K562 (cell line): ENCODE measurements around the gene DLGAP3. TPM values are rescaled to one million over a fixed set of nuclear protein-coding genes. Genes with fewer than 3 reads are reported as not detected.

ENCODE experiments used
- E2F3 ChIP-seq: fragments of 250-450 bp; sonication (Bioruptor Pico); IDR thresholded peaks from 2 replicates; pipeline ENCODE4 v1.4.0; 2020; ENCODE audit warnings: mild to moderate bottlenecking
- FOXA3 ChIP-seq, 2 experiments: fragments of 450-650 bp in 1 of 2; sonication (generic) in 1 of 2; formaldehyde crosslinking; IDR thresholded peaks in 1 of 2; conservative IDR thresholded peaks in 1 of 2; 2 replicates each; pipeline versions ENCODE4 v1.4.0 to v1.8.0; 2020 to 2022; ENCODE audit warnings: mild to moderate bottlenecking in 2 of 2, missing genetic modification reagents in 1 of 2
- ILK ChIP-seq: fragments of 450-650 bp; IDR thresholded peaks from 2 replicates; pipeline ENCODE4 v1.6.1; 2016; ENCODE audit warnings: missing genetic modification characterization, low read depth, mild to moderate bottlenecking, missing compliant biosample characterization, moderate library complexity, borderline replicate concordance
- JUN ChIP-seq, 2 experiments: sonication (generic) in 1 of 2; formaldehyde crosslinking in 1 of 2; IDR thresholded peaks; 2 replicates each; pipeline versions ENCODE4 v1.6.1 to v1.8.0; 2012 to 2022; ENCODE audit warnings: borderline replicate concordance in 2 of 2, mild to moderate bottlenecking in 2 of 2, improper control_type of control experiment in 1 of 2, low read depth in 1 of 2, low read length in 1 of 2, missing genetic modification reagents in 1 of 2
- KDM5B ChIP-seq: fragments of 200-600 bp; sonication (generic); IDR thresholded peaks from 2 replicates; pipeline ENCODE4 v1.6.1; 2012; ENCODE audit warnings: low read depth, mild to moderate bottlenecking, moderate library complexity, low read length, control low read depth, inconsistent platforms; ENCODE audit not compliant: insufficient replicate concordance
- MXI1 ChIP-seq: IDR thresholded peaks from 2 replicates; pipeline ENCODE4 v1.6.1; 2011; ENCODE audit warnings: low read depth, mild to moderate bottlenecking, improper control_type of control experiment, low read length
- PTTG1 ChIP-seq: fragments of 450-650 bp; IDR thresholded peaks from 2 replicates; pipeline ENCODE4 v1.6.1; 2016; ENCODE audit warnings: low read depth, mild to moderate bottlenecking, missing genetic modification characterization, missing compliant biosample characterization
- SMARCC2 ChIP-seq: fragments of 450-650 bp; IDR thresholded peaks from 2 replicates; pipeline ENCODE4 v1.6.1; 2017; ENCODE audit warnings: antibody characterized with exemption, moderate library complexity, mild to moderate bottlenecking, low read depth
- STAT5A ChIP-seq: IDR thresholded peaks from 2 replicates; pipeline ENCODE4 v1.6.1; 2012; ENCODE audit warnings: low read length, inconsistent platforms, borderline replicate concordance
- TARDBP ChIP-seq: fragments of 450-650 bp; IDR thresholded peaks from 2 replicates; pipeline ENCODE4 v1.6.1; 2016
- TBP ChIP-seq: optimal IDR thresholded peaks from 2 replicates; pipeline ENCODE3; 2011; ENCODE audit warnings: low read depth, low read length, improper control_type of control experiment
- TCFL5 ChIP-seq: fragments of 250-450 bp; sonication (Bioruptor Pico); conservative IDR thresholded peaks from 2 replicates; pipeline ENCODE4 v1.6.1; 2021; ENCODE audit warnings: mild to moderate bottlenecking, moderate library complexity, matching md5 sums
- TOE1 ChIP-seq, 2 experiments: fragments of 450-650 bp in 1 of 2; sonication (generic) in 1 of 2; formaldehyde crosslinking in 1 of 2; IDR thresholded peaks; 2 replicates each; pipeline versions ENCODE4 v1.7.1 to v1.8.0; 2016 to 2022; ENCODE audit warnings: borderline replicate concordance in 2 of 2, mild to moderate bottlenecking in 2 of 2, antibody characterized with exemption in 1 of 2, inconsistent platforms in 1 of 2, low read depth in 1 of 2, missing genetic modification reagents in 1 of 2, moderate library complexity in 1 of 2
- ZNF41 ChIP-seq: fragments of 250-450 bp; sonication (Bioruptor Pico); conservative IDR thresholded peaks from 2 replicates; pipeline ENCODE4 v1.4.0; 2020; ENCODE audit warnings: mild to moderate bottlenecking
- polyA plus RNA-seq, 8 experiments: library from polyadenylated mRNA; depleted of rRNA in 4 of 8; stranded (reverse) in 5 of 8; unstranded in 3 of 8; fragments of >200 nt; fragmentation: Nextera tagmentation in 2 of 8; fragmentation: Illumina TruSeq in 1 of 8; extraction: Ambion mirVana in 2 of 8; extraction: Trizol in 1 of 8; gene quantifications; 2 replicates each; pipeline versions ENCODE4 v1.2.1 to v1.2.3, GENCODE V29; 2011 to 2014; ENCODE audit warnings: inconsistent platforms in 1 of 8, missing spikeins in 1 of 8
- total RNA-seq, 7 experiments: library from RNA; depleted of rRNA in 6 of 7; stranded (reverse); fragments of >200 nt in 6 of 7; fragmentation: Illumina TruSeq in 2 of 7; extraction: Trizol in 2 of 7; gene quantifications; 2 replicates each; pipeline versions ENCODE4 v1.2.1 to v1.2.3, GENCODE V29; 2011 to 2021; ENCODE audit warnings: low replicate concordance in 1 of 7
- TF ChIP-seq, protein P1 (sequence below): fragments of 250-450 bp; sonication (Bioruptor Pico); IDR thresholded peaks from 2 replicates; pipeline ENCODE4 v1.5.0; 2020; ENCODE audit warnings: mild to moderate bottlenecking, borderline replicate concordance
- TF ChIP-seq, protein P2 (sequence below): sonication (generic); formaldehyde crosslinking; IDR thresholded peaks from 2 replicates; pipeline ENCODE4 v1.8.1; 2022; ENCODE audit warnings: missing genetic modification reagents
- TF ChIP-seq, protein P3 (sequence below): fragments of 450-650 bp; IDR thresholded peaks from 2 replicates; pipeline ENCODE4 v1.6.1; 2016; ENCODE audit warnings: low read depth, mild to moderate bottlenecking, moderate library complexity
- TF ChIP-seq, protein P4 (sequence below), 2 experiments: fragments of 150-350 bp in 1 of 2; IDR thresholded peaks; 2 replicates each; pipeline ENCODE4 v1.6.1; 2012 to 2016; ENCODE audit warnings: low read depth in 2 of 2, low read length in 2 of 2, mild to moderate bottlenecking in 1 of 2, moderate library complexity in 1 of 2

Gene DLGAP3
- total and polyA plus RNA-seq, 9 of the 15 experiments (the other 6 are each of a cell fraction or from before 2014, with no cell fraction given): 0.01 to 0.16 (median 0.07) TPM; not detected in 6

DNA sequence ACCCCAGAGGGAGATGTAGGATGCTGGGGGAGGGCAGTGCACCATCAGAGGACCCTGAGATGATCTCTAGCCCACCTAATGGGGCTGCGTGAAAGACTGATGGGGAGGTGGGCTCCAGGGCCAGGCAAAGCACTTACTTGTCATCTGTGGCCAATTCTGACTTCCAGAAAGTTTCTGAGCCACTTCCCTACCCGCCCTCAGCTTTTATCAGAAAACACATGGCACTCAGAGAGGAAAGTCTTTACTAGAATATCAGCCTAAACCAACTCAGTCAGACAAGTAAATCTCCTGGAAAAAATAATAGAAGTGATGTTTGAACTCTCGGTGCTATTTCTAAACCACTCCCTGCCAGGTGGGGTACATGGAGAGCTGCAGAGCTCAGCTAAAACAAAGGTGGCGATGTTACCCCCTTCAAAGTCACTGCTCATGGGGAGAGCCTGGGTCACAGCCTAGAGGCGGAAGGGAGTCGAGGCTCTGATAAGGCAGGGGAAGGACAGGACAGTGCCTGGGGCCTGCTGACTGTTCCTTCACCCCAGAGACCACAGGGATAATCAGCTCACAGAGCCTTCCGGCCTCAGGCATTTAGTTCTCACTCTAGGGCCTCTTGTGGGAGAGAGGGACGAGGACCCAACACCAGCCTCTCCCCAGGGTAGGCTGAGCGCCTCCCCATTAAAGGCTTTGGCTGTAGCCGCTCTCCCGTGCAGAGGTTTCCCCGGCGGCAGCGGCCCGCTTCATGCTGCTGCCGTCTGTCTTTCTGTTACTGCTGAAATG is 84.1 kb downstream of the DLGAP3 start (continued):
- TF ChIP-seq, protein P1, sequence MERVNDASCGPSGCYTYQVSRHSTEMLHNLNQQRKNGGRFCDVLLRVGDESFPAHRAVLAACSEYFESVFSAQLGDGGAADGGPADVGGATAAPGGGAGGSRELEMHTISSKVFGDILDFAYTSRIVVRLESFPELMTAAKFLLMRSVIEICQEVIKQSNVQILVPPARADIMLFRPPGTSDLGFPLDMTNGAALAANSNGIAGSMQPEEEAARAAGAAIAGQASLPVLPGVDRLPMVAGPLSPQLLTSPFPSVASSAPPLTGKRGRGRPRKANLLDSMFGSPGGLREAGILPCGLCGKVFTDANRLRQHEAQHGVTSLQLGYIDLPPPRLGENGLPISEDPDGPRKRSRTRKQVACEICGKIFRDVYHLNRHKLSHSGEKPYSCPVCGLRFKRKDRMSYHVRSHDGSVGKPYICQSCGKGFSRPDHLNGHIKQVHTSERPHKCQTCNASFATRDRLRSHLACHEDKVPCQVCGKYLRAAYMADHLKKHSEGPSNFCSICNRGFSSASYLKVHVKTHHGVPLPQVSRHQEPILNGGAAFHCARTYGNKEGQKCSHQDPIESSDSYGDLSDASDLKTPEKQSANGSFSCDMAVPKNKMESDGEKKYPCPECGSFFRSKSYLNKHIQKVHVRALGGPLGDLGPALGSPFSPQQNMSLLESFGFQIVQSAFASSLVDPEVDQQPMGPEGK (CRISPR knock-in tag): no peak
- TF ChIP-seq PTTG1 (tag) (no peak), SMARCC2 (peak; percentile 55; the same call in 1 of the 2 replicates), TOE1 (IDR thresholded peaks at IDR 0.05; ENCODE audit: borderline replicate concordance) (no peak), TOE1 (CRISPR knock-in tag; IDR thresholded peaks at IDR 0.05; ENCODE audit: borderline replicate concordance, low read depth) (no peak), E2F3 (CRISPR knock-in tag) (no peak), KDM5B (no peak), ZNF41 (CRISPR knock-in tag) (no peak), JUN (IDR thresholded peaks at IDR 0.05; ENCODE audit: borderline replicate concordance, low read depth, low read length) (no peak), JUN (CRISPR knock-in tag; IDR thresholded peaks at IDR 0.05; ENCODE audit: borderline replicate concordance) (no peak), MXI1 (no peak), STAT5A (peak; percentile 42; the same call in 1 of the 2 replicates), ILK (tag) (no peak), FOXA3 (CRISPR knock-in tag; conservative IDR thresholded peaks at IDR 0.05 in 1 of 2, IDR thresholded peaks at IDR 0.05 in 1 of 2) (no peak), TCFL5 (CRISPR knock-in tag) (no peak), TBP (no peak), TARDBP (no peak)
- TF ChIP-seq, protein P2, sequence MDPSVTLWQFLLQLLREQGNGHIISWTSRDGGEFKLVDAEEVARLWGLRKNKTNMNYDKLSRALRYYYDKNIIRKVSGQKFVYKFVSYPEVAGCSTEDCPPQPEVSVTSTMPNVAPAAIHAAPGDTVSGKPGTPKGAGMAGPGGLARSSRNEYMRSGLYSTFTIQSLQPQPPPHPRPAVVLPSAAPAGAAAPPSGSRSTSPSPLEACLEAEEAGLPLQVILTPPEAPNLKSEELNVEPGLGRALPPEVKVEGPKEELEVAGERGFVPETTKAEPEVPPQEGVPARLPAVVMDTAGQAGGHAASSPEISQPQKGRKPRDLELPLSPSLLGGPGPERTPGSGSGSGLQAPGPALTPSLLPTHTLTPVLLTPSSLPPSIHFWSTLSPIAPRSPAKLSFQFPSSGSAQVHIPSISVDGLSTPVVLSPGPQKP (CRISPR knock-in tag): no peak
- TF ChIP-seq, protein P3, sequence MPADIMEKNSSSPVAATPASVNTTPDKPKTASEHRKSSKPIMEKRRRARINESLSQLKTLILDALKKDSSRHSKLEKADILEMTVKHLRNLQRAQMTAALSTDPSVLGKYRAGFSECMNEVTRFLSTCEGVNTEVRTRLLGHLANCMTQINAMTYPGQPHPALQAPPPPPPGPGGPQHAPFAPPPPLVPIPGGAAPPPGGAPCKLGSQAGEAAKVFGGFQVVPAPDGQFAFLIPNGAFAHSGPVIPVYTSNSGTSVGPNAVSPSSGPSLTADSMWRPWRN: peak; percentile 34; the same call in 1 of the 2 replicates
- TF ChIP-seq, protein P4, sequence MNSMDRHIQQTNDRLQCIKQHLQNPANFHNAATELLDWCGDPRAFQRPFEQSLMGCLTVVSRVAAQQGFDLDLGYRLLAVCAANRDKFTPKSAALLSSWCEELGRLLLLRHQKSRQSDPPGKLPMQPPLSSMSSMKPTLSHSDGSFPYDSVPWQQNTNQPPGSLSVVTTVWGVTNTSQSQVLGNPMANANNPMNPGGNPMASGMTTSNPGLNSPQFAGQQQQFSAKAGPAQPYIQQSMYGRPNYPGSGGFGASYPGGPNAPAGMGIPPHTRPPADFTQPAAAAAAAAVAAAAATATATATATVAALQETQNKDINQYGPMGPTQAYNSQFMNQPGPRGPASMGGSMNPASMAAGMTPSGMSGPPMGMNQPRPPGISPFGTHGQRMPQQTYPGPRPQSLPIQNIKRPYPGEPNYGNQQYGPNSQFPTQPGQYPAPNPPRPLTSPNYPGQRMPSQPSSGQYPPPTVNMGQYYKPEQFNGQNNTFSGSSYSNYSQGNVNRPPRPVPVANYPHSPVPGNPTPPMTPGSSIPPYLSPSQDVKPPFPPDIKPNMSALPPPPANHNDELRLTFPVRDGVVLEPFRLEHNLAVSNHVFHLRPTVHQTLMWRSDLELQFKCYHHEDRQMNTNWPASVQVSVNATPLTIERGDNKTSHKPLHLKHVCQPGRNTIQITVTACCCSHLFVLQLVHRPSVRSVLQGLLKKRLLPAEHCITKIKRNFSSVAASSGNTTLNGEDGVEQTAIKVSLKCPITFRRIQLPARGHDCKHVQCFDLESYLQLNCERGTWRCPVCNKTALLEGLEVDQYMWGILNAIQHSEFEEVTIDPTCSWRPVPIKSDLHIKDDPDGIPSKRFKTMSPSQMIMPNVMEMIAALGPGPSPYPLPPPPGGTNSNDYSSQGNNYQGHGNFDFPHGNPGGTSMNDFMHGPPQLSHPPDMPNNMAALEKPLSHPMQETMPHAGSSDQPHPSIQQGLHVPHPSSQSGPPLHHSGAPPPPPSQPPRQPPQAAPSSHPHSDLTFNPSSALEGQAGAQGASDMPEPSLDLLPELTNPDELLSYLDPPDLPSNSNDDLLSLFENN (IDR thresholded peaks at IDR 0.05; ENCODE audit: low read depth in 2 of 2, low read length in 2 of 2): no peak
